ENCODE measurements around the gene GLB1L. TPM values are rescaled to one million over a fixed set of nuclear protein-coding genes. Genes with fewer than 3 reads are reported as not detected.

GLB1L gene
- total and polyA plus RNA-seq, 2 experiments from 2014 or later: 6.6 to 9.6 TPM

GRCh38 chr2:219216535-219216915 lies 28.7 kb downstream of the GLB1L start:
- Histone ChIP-seq H3K27me3 (no peaks in the 10 kb centered on the region), H4K20me1 (ENCODE audit: insufficient read depth, poor library complexity, severe bottlenecking) (no peaks in the 10 kb centered on the region), H3K9me2 (replicated peaks; ENCODE audit: insufficient read depth) (no peaks in the 10 kb centered on the region), H3K9me3 (ENCODE audit: low read depth) (no peaks in the 10 kb centered on the region), H3K27ac (no peak overlapping the region), H3K4me3 (no peak overlapping the region), H2AFZ (no peak overlapping the region), H3K36me3 (replicated peaks; ENCODE audit: insufficient read depth, low read depth) (no peaks in the 10 kb centered on the region), H3K4me2 (no peak overlapping the region), H3K79me2 (peaks cover 13% of the 10 kb centered on the region), H3K4me1 (ENCODE audit: insufficient read depth) (peaks cover 10% of the 10 kb centered on the region)
- DNase-seq (ENCODE audit: low spot score): no peak
- 86% methylated on average over 6 of the region's 6 CpGs for WGBS (ENCODE audit: low lambda C conversion rate, missing lambda C conversion rate)
- TF ChIP-seq, protein P1, sequence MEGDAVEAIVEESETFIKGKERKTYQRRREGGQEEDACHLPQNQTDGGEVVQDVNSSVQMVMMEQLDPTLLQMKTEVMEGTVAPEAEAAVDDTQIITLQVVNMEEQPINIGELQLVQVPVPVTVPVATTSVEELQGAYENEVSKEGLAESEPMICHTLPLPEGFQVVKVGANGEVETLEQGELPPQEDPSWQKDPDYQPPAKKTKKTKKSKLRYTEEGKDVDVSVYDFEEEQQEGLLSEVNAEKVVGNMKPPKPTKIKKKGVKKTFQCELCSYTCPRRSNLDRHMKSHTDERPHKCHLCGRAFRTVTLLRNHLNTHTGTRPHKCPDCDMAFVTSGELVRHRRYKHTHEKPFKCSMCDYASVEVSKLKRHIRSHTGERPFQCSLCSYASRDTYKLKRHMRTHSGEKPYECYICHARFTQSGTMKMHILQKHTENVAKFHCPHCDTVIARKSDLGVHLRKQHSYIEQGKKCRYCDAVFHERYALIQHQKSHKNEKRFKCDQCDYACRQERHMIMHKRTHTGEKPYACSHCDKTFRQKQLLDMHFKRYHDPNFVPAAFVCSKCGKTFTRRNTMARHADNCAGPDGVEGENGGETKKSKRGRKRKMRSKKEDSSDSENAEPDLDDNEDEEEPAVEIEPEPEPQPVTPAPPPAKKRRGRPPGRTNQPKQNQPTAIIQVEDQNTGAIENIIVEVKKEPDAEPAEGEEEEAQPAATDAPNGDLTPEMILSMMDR (IDR thresholded peaks at IDR 0.05; ENCODE audit: poor library complexity): no peak
- TF ChIP-seq EZH2 (IDR thresholded peaks at IDR 0.05; ENCODE audit: borderline replicate concordance) (no peak), EZH2phosphoT487 (IDR thresholded peaks at IDR 0.05; ENCODE audit: low read depth, severe bottlenecking, unreplicated experiment) (no peak)

- H3K4me1 ChIP-seq (ENCODE audit: insufficient read depth): peaks cover 10% of the 10 kb centered on the region
- no peak overlapping the region for H2AFZ ChIP-seq
- no peaks in the 10 kb centered on the region for H3K27me3 ChIP-seq
- H4K20me1 ChIP-seq (ENCODE audit: insufficient read depth, poor library complexity, severe bottlenecking): no peaks in the 10 kb centered on the region
- 97% methylated on average over 24 of the region's 27 CpGs for WGBS (ENCODE audit: low lambda C conversion rate, missing lambda C conversion rate)
- no peaks in the 10 kb centered on the region for H3K9me2 ChIP-seq (replicated peaks; ENCODE audit: insufficient read depth)
- no peak overlapping the region for H3K27ac ChIP-seq
- no peak overlapping the region for H3K4me2 ChIP-seq
- no peak overlapping the region for H3K4me3 ChIP-seq
- peaks cover 13% of the 10 kb centered on the region for H3K79me2 ChIP-seq
- no peak for DNase-seq (ENCODE audit: low spot score)
- H3K36me3 ChIP-seq (replicated peaks; ENCODE audit: insufficient read depth, low read depth): no peaks in the 10 kb centered on the region
- H3K9me3 ChIP-seq (ENCODE audit: low read depth): no peaks in the 10 kb centered on the region
- TF ChIP-seq, protein P1 (IDR thresholded peaks at IDR 0.05; ENCODE audit: poor library complexity): no peak
- TF ChIP-seq EZH2 (IDR thresholded peaks at IDR 0.05; ENCODE audit: borderline replicate concordance) (no peak), EZH2phosphoT487 (IDR thresholded peaks at IDR 0.05; ENCODE audit: low read depth, severe bottlenecking, unreplicated experiment) (no peak)
These were observed 29.2 kb downstream of the GLB1L start for GRCh38 chr2:219215871-219216534.

DNA sequence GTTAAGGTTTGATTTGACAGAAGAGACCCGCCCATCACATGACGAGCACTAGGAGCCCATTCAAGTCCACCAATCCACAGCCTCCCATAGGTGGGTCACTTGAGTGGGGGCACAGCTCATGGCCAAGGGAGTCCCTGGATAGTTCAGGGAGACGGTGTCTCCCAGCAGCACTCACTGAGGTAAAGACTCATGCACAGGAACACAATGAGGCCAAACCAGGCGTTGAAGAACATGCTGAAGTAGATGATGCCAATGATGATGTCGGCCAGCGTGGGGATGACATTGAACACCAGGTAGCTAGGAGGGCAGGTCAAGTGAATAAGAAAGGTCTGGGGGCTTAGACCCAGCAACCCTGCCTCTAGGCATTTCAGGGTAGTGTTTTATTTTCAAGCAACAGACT lies 30.5 kb downstream of the GLB1L start:
- Histone ChIP-seq H3K4me1 (ENCODE audit: insufficient read depth) (peaks cover 10% of the 10 kb centered on the region), H3K4me2 (no peak overlapping the region), H4K20me1 (ENCODE audit: insufficient read depth, poor library complexity, severe bottlenecking) (no peaks in the 10 kb centered on the region), H3K27ac (no peak overlapping the region), H3K27me3 (no peaks in the 10 kb centered on the region), H3K79me2 (peaks cover 13% of the 10 kb centered on the region), H3K36me3 (replicated peaks; ENCODE audit: insufficient read depth, low read depth) (no peaks in the 10 kb centered on the region), H3K4me3 (no peak overlapping the region), H3K9me3 (ENCODE audit: low read depth) (no peaks in the 10 kb centered on the region), H3K9me2 (replicated peaks; ENCODE audit: insufficient read depth) (no peaks in the 10 kb centered on the region), H2AFZ (no peak overlapping the region)
- TF ChIP-seq EZH2phosphoT487 (IDR thresholded peaks at IDR 0.05; ENCODE audit: low read depth, severe bottlenecking, unreplicated experiment) (no peak), EZH2 (IDR thresholded peaks at IDR 0.05; ENCODE audit: borderline replicate concordance) (no peak)
- TF ChIP-seq, protein P1 (IDR thresholded peaks at IDR 0.05; ENCODE audit: poor library complexity): no peak
- no peak for DNase-seq (ENCODE audit: low spot score)
- 93% methylated on average over 6 of the region's 6 CpGs for WGBS (ENCODE audit: low lambda C conversion rate, missing lambda C conversion rate)

All from hepatocyte (in vitro differentiated cells).